ENCODE measurements around the gene CBLN3. TPM values are rescaled to one million over a fixed set of nuclear protein-coding genes. Genes with fewer than 3 reads are reported as not detected.

The CBLN3 gene
- total RNA-seq, result 6.6 and 15.3 TPM in 2 replicates

DNA sequence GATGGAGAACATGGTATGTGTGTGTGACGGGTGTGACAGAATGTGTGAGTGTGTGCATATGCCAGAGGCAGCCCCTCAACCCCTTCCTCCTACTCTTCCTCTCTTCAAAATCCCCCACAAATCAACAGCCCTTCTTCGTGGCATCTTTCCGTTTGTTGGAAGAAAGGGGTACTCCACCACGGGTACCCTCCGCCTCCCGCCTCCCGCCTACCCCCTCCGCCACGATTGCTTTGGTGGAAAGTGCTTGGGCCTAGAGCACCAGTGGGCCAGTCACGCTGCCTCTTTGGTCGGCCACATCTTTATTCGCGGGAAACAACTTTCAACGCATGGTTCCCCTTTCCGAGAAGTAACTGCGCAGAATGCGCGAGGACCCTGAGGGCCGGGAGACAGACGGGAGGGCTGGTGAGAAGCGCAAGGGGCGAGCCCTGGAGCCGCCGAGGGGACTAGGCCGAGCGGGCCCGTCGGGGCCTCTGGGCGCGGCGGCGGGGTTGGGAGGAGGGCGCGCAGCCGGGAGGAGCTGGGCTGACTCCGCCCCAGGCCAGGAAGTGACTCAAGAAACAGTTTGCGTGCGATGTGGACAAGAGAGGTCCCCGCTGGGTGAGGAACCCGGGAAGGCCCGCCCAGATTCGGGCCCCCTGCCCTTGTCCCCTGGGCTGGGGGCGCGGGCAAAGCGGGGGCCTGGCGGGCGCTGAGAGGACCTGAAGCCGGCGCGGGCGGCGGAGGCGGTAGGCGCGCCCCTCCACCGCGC is at the start of gene CBLN3, which contains the start of gene KHNYN:
TSS of gene CBLN3 (minus strand) at position 274 of the 748 bp plus-strand sequence. CDS start 614 bp downstream, outside the sequence.
TSS of gene KHNYN (plus strand) at position 560 of the 748 bp plus-strand sequence. CDS start 777 bp downstream, outside the sequence.

GRCh38 chr14:24442240-24443052 is 13.0 kb upstream of the CBLN3 start, which contains the start of gene SDR39U1:
SDR39U1 (minus strand) TSS chr14:24442776; CDS start chr14:24442769, 7 bp downstream.

GRCh38 chr14:24398653-24399446 is 30.6 kb downstream of the CBLN3 start, which contains the start of gene NYNRIN:
NYNRIN (plus strand) TSS chr14:24399003; CDS start chr14:24399247, 244 bp downstream.

Other genes with a start within 250 kb of the CBLN3 start
- gene IPO4, start 240.9 kb downstream of the CBLN3 start, total RNA-seq, result 33.4 and 39.3 TPM in 2 replicates
- 73.6 and 75.1 TPM in 2 replicates for gene TM9SF1, start 234.2 kb downstream of the CBLN3 start, total RNA-seq
- gene TSSK4, start 224.0 kb downstream of the CBLN3 start, total RNA-seq, result not detected in 2 replicates
- 31.4 and 43.9 TPM in 2 replicates for gene CHMP4A, start 216.2 kb downstream of the CBLN3 start, total RNA-seq
- 10.2 and 11.2 TPM in 2 replicates for gene MDP1, start 213.6 kb downstream of the CBLN3 start, total RNA-seq
- gene NEDD8, start 197.3 kb downstream of the CBLN3 start, total RNA-seq, result 96.5 and 125 TPM in 2 replicates
- 49.8 and 65.4 TPM in 2 replicates for gene GMPR2, start 196.7 kb downstream of the CBLN3 start, total RNA-seq
- 22.0 and 32.4 TPM in 2 replicates for gene TINF2, start 187.0 kb downstream of the CBLN3 start, total RNA-seq
- gene TGM1, start 166.5 kb downstream of the CBLN3 start, total RNA-seq, result 0.06 and 0.73 TPM in 2 replicates
- 13.7 and 17.5 TPM in 2 replicates for gene RABGGTA, start 158.1 kb downstream of the CBLN3 start, total RNA-seq
- 10.7 and 26.9 TPM in 2 replicates for gene DHRS1, start 129.9 kb downstream of the CBLN3 start, total RNA-seq
- gene NOP9, start 129.8 kb downstream of the CBLN3 start, total RNA-seq, result 9.2 and 9.9 TPM in 2 replicates
- gene CIDEB, start 121.7 kb downstream of the CBLN3 start, total RNA-seq, result 1.7 and 1.8 TPM in 2 replicates
- 1.9 and 2.6 TPM in 2 replicates for gene LTB4R2, start 119.5 kb downstream of the CBLN3 start, total RNA-seq
- 0.59 and 1.1 TPM in 2 replicates for gene LTB4R, start 118.2 kb downstream of the CBLN3 start, total RNA-seq
- 0.94 and 2.1 TPM in 2 replicates for gene ADCY4, start 94.6 kb downstream of the CBLN3 start, total RNA-seq
- gene RIPK3, start 89.7 kb downstream of the CBLN3 start, total RNA-seq, result 1.1 and 2.2 TPM in 2 replicates
- gene NFATC4, start 61.5 kb downstream of the CBLN3 start, total RNA-seq, result 51.0 and 54.5 TPM in 2 replicates
- 7.6 and 9.5 TPM in 2 replicates for gene NYNRIN, start 30.7 kb downstream of the CBLN3 start, total RNA-seq
- gene KHNYN, start 286 bp upstream of the CBLN3 start, total RNA-seq, result 25.8 and 30.0 TPM in 2 replicates
- gene SDR39U1, start 13.1 kb upstream of the CBLN3 start, total RNA-seq, result 16.9 and 19.3 TPM in 2 replicates
- gene CMA1, start 78.6 kb upstream of the CBLN3 start, total RNA-seq, result not detected in 2 replicates
- gene CTSG, start 146.6 kb upstream of the CBLN3 start, total RNA-seq, result not detected in 2 replicates
- gene GZMH, start 180.0 kb upstream of the CBLN3 start, total RNA-seq, result not detected in 2 replicates
- gene GZMB, start 204.5 kb upstream of the CBLN3 start, total RNA-seq, result not detected in 2 replicates